Transverse colon (tissue), 4 donors: ENCODE data around the gene COX7A1. TPM values are rescaled to one million over a fixed set of nuclear protein-coding genes. Genes with fewer than 3 reads are reported as not detected.

Source experiments
- DNase-seq: peaks from one replicate; pipeline ENCODE4 v3.0.0-alpha.2; 2019
- H3K27ac ChIP-seq, 4 donors: fragments of 200-600 bp; sonication (generic); 2 replicates each; pipeline ENCODE4 v1.5.1; 2016 to 2018; ENCODE audit warnings: inconsistent platforms in 4 of 4
- H3K27me3 ChIP-seq: fragments of 200-600 bp; sonication (generic); 2 replicates; pipeline ENCODE4 v1.5.1; 2017; ENCODE audit warnings: inconsistent platforms
- H3K36me3 ChIP-seq, 4 donors: fragments of 200-600 bp; sonication (generic); 2 replicates each; pipeline ENCODE4 v1.5.1; 2017 to 2019; ENCODE audit warnings: inconsistent platforms in 4 of 4
- H3K4me1 ChIP-seq, 4 donors: fragments of 200-600 bp; sonication (generic); 2 replicates each; pipeline ENCODE4 v1.5.1; 2017 to 2020; ENCODE audit warnings: inconsistent platforms in 4 of 4
- H3K4me3 ChIP-seq, 4 donors: fragments of 200-600 bp; sonication (generic); 1 replicate in 1 of 4; 2 replicates in 3 of 4; pipeline versions ENCODE4 v1.5.1 to v1.6.1; 2017 to 2019; ENCODE audit warnings: inconsistent platforms in 4 of 4
- H3K9me3 ChIP-seq, 2 donors: fragments of 200-600 bp; sonication (generic); 2 replicates each; pipeline ENCODE4 v1.5.1; 2017 to 2019; ENCODE audit warnings: inconsistent platforms in 2 of 2
- CTCF ChIP-seq, 5 experiments: fragments of 200-600 bp in 3 of 5; fragments of 450-650 bp in 2 of 5; sonication (generic) in 3 of 5; IDR thresholded peaks; 1 replicate in 2 of 5; 2 replicates in 3 of 5; pipeline ENCODE4 v1.5.1; 2016 to 2017; ENCODE audit warnings: antibody characterized with exemption in 5 of 5, inconsistent platforms in 3 of 5, mild to moderate bottlenecking in 2 of 5, moderate library complexity in 1 of 5
- EP300 ChIP-seq: sonication (generic); formaldehyde crosslinking; IDR thresholded peaks from one replicate; pipeline ENCODE4 v1.6.1; 2017; ENCODE audit warnings: antibody characterized with exemption, low read depth
- POLR2A ChIP-seq: fragments of 450-650 bp; IDR thresholded peaks from one replicate; pipeline ENCODE4 v1.6.1; 2016; ENCODE audit warnings: antibody characterized with exemption, mild to moderate bottlenecking, moderate library complexity
- POLR2AphosphoS5 ChIP-seq, 3 donors: sonication (generic); formaldehyde crosslinking; IDR thresholded peaks; one replicate each; pipeline ENCODE4 v1.6.1; 2016; ENCODE audit warnings: antibody characterized with exemption in 3 of 3
- WGBS, 2 donors: methylation state at CpG; one replicate each; pipeline ENCODE4 v1.1.5; 2018; ENCODE audit warnings: low coverage in 1 of 2; 5-methylcytosine and 5-hydroxymethylcytosine counted together
- in situ Hi-C, 4 donors: fragments of 200-750 bp; cut with MboI; loops; one replicate each; pipeline versions ENCODE4 v1.15.0 to v1.15.1; 2017; ENCODE audit warnings: low sequenced_read_pairs in 3 of 4, low pct_ligation_motif_present in 1 of 4, low pct_unique_long_range_greater_than_20kb in 1 of 4
- intact Hi-C: fragments of 100-400 bp; cut with DNase I; formaldehyde crosslinking; loops from one replicate; pipeline ENCODE4 v1.15.1; 2023; ENCODE audit warnings: low total_unique reads
- total RNA-seq, 4 donors: library from RNA; depleted of rRNA; stranded (reverse); fragments of >200 nt; gene quantifications; one replicate each; pipeline ENCODE4 v1.1.0, GENCODE V29; 2016

The COX7A1 gene
- total RNA-seq, 4 donors from 2014 or later = 7.8 to 26.3 (median 11.7) TPM; not detected in 1

- Histone ChIP-seq H3K4me3 (peak overlapping the region; percentile 39 to 54 (median 47)), H3K27ac (peak overlapping the region; percentile 84 to 95 (median 94)), H3K9me3 (no peaks in the 10 kb centered on the region), H3K27me3 (no peaks in the 10 kb centered on the region), H3K36me3 (peaks cover 0 to 26% (median 10%) of the 10 kb centered on the region in 4 donors), H3K4me1 (peaks cover 0 to 4% (median 4%) of the 10 kb centered on the region in 4 donors)
- no peak for DNase-seq
- in situ Hi-C loops = no loop called here
- no peak for TF ChIP-seq POLR2A
- TF ChIP-seq EP300 = no peak
- no peak for TF ChIP-seq CTCF (IDR thresholded peaks at IDR 0.05)
- no peak for TF ChIP-seq POLR2AphosphoS5 (IDR thresholded peaks at IDR 0.05)
- intact Hi-C loops = no loop called here
- WGBS, 2 donors = 90% methylated on average over 15 of the region's 16 CpGs; no CpG with 5 or more reads in 1 of the 2 donors
Observed at GRCh38 chr19:36152019-36152351, 262 bp downstream of the COX7A1 start.

- H3K27me3 ChIP-seq = no peaks in the 10 kb centered on the region
- peaks cover 0 to 4% (median 4%) of the 10 kb centered on the region in 4 donors for H3K4me1 ChIP-seq
- 55 to 75% methylated on average over 2 to 47 of the region's 47 CpGs for WGBS, 2 donors
- DNase-seq = no peak
- in situ Hi-C loops = no loop called here
- H3K27ac ChIP-seq = peak overlapping the region; percentile 84 to 95 (median 94)
- H3K36me3 ChIP-seq = peaks cover 0 to 32% (median 12%) of the 10 kb centered on the region in 4 donors
- TF ChIP-seq POLR2A = no peak
- TF ChIP-seq CTCF (IDR thresholded peaks at IDR 0.05) = no peak
- TF ChIP-seq EP300 = no peak
- peak in 2 of 3 donors; percentile 42 to 65 for TF ChIP-seq POLR2AphosphoS5 (IDR thresholded peaks at IDR 0.05)
- H3K9me3 ChIP-seq = no peaks in the 10 kb centered on the region
- intact Hi-C loops = no loop called here
- peak overlapping the region; percentile 39 to 54 (median 47) for H3K4me3 ChIP-seq
Observed at GRCh38 chr19:36151144-36152018, 866 bp downstream of the COX7A1 start.

GRCh38 chr19:36150586-36150985, 1.7 kb downstream of the COX7A1 start:
- Histone ChIP-seq H3K4me3 (no peak overlapping the region), H3K9me3 (no peaks in the 10 kb centered on the region), H3K27me3 (no peaks in the 10 kb centered on the region), H3K36me3 (peaks cover 0 to 38% (median 17%) of the 10 kb centered on the region in 4 donors), H3K27ac (peak overlapping the region; percentile 84 to 95 (median 94)), H3K4me1 (peaks cover 0 to 4% (median 4%) of the 10 kb centered on the region in 4 donors)
- 83% methylated on average over 5 of the region's 5 CpGs; no CpG with 5 or more reads in 1 of the 2 donors for WGBS, 2 donors
- intact Hi-C loops (no loop called here), in situ Hi-C loops (no loop called here)
- TF ChIP-seq CTCF (IDR thresholded peaks at IDR 0.05) = no peak
- no peak for TF ChIP-seq EP300
- no peak for TF ChIP-seq POLR2AphosphoS5 (IDR thresholded peaks at IDR 0.05)
- no peak for TF ChIP-seq POLR2A
- no peak for DNase-seq

- in situ Hi-C loops = no loop called here
- no peak overlapping the region for H3K27ac ChIP-seq
- H3K4me3 ChIP-seq = no peak overlapping the region
- no peak for TF ChIP-seq CTCF (IDR thresholded peaks at IDR 0.05)
- no peak for TF ChIP-seq POLR2A
- no peak for TF ChIP-seq POLR2AphosphoS5 (IDR thresholded peaks at IDR 0.05)
- TF ChIP-seq EP300 = no peak
- WGBS, 2 donors = 81 to 100% methylated on average over 1 to 13 of the region's 13 CpGs
- H3K36me3 ChIP-seq = peaks cover 0 to 45% (median 20%) of the 10 kb centered on the region in 4 donors
- H3K4me1 ChIP-seq = peaks cover 0 to 4% (median 4%) of the 10 kb centered on the region in 4 donors
- intact Hi-C loops = no loop called here
- DNase-seq = no peak
- no peaks in the 10 kb centered on the region for H3K9me3 ChIP-seq
- H3K27me3 ChIP-seq = no peaks in the 10 kb centered on the region
Observed at GRCh38 chr19:36149673-36150406, 2.4 kb downstream of the COX7A1 start.
